K562 (cell line): ENCODE measurements around the gene ITGA11. TPM values are rescaled to one million over a fixed set of nuclear protein-coding genes. Genes with fewer than 3 reads are reported as not detected.

Experiments used
- ATAC-seq: fragments of 200-7000 bp; cut with Tn5 transposase; 3 replicates; pipeline ENCODE4 v1.9.1; 2020; ENCODE audit warnings: moderate library complexity
- BruUV-seq: library from RNA; stranded (reverse); fragments of 400-500 nt; replicated peaks from 2 replicates; lab custom pipeline; 2021; lab: Mats Ljungman, UMichigan
- CTCF ChIA-PET: fragments of 300-600 bp; formaldehyde crosslinking; extraction: SDS; loops from one replicate; lab custom pipeline; 2021; ENCODE audit warnings: low intra/inter-chr PET ratio; lab: Yijun Ruan, JAX
- POLR2A ChIA-PET: fragments of 300-600, 350-650 bp; sonication (Branson Sonifier 250); formaldehyde crosslinking; extraction: SDS; loops from one replicate; lab custom pipeline; 2021; ENCODE audit warnings: antibody characterized with exemption, inconsistent platforms; lab: Yijun Ruan, JAX
- DNase-seq, 4 experiments: peaks; one replicate each; pipeline versions ENCODE4 v3.0.0 to v3.0.0-alpha.2; 2011 to 2018; ENCODE audit warnings: low spot score in 3 of 4, mixed read lengths in 3 of 4; ENCODE audit errors: extremely low read depth in 1 of 4
- FAIRE-seq: peaks from 2 replicates; lab custom pipeline; 2011; peaks lifted over from hg19 to GRCh38; lab: Jason Lieb, UNC
- H2AFZ ChIP-seq: 2 replicates; pipeline ENCODE4 v1.6.0; 2011; ENCODE audit warnings: low read depth, low read length, control low read depth, inconsistent platforms
- H3K27ac ChIP-seq: fragments of 200-600 bp; 3 replicates; pipeline ENCODE4 v1.8.0; 2011; ENCODE audit warnings: low read depth, mild to moderate bottlenecking, control low read depth, inconsistent platforms, low read length, moderate library complexity, mixed read lengths; ENCODE audit errors: extremely low read depth
- H3K27me3 ChIP-seq, 2 experiments: fragments of 300-600 bp in 1 of 2; 2 replicates in 1 of 2; 3 replicates in 1 of 2; pipeline versions ENCODE4 v1.6.0 to v1.8.0; 2011; ENCODE audit warnings: inconsistent platforms in 2 of 2, low read length in 2 of 2, mild to moderate bottlenecking in 1 of 2, mixed read lengths in 1 of 2, moderate library complexity in 1 of 2; ENCODE audit not compliant: control insufficient read depth in 2 of 2, insufficient read depth in 2 of 2
- H3K36me3 ChIP-seq: fragments of 300-600 bp; 3 replicates; pipeline ENCODE4 v1.8.0; 2011; ENCODE audit warnings: mild to moderate bottlenecking, low read length, inconsistent platforms; ENCODE audit not compliant: control insufficient read depth, insufficient read depth
- H3K4me1 ChIP-seq, 2 experiments: fragments of 200-600 bp in 1 of 2; replicated peaks in 1 of 2; 2 replicates in 1 of 2; 3 replicates in 1 of 2; pipeline versions ENCODE4 v1.5.1 to v1.8.0; 2011; ENCODE audit warnings: inconsistent platforms in 2 of 2, low read length in 2 of 2, mild to moderate bottlenecking in 1 of 2, mixed read lengths in 1 of 2, moderate library complexity in 1 of 2; ENCODE audit not compliant: control insufficient read depth in 2 of 2, insufficient read depth in 2 of 2
- H3K4me2 ChIP-seq: 2 replicates; pipeline ENCODE4 v1.6.1; 2011; ENCODE audit warnings: low read length, control low read depth, inconsistent platforms, mixed read lengths; ENCODE audit not compliant: insufficient read depth
- H3K4me3 ChIP-seq: fragments of 200-600 bp; sonication (generic), shearing (Covaris generic); 2 replicates; pipeline ENCODE4 v1.5.1; 2016; ENCODE audit warnings: control low read depth, inconsistent platforms
- H3K79me2 ChIP-seq: fragments of 200-600 bp; 3 replicates; pipeline ENCODE4 v1.8.0; 2011; ENCODE audit warnings: low read length, inconsistent platforms; ENCODE audit not compliant: control insufficient read depth, insufficient read depth
- H3K9ac ChIP-seq, 2 experiments: 2 replicates each; pipeline versions ENCODE4 v1.6.0 to v1.6.1; 2011; ENCODE audit warnings: low read depth in 2 of 2, low read length in 2 of 2, control low read depth in 1 of 2, inconsistent platforms in 1 of 2, mild to moderate bottlenecking in 1 of 2, mixed read lengths in 1 of 2; ENCODE audit not compliant: insufficient read depth in 1 of 2
- H3K9me1 ChIP-seq: one replicate; pipeline ENCODE4 v1.6.0; 2011; ENCODE audit warnings: inconsistent platforms, mild to moderate bottlenecking, low read length, moderate library complexity; ENCODE audit not compliant: control insufficient read depth, insufficient read depth
- H3K9me3 ChIP-seq: replicated peaks from 2 replicates; pipeline ENCODE4 v1.5.1; 2011; ENCODE audit warnings: low read depth, low read length, inconsistent platforms; ENCODE audit not compliant: control insufficient read depth, insufficient read depth
- H4K20me1 ChIP-seq: replicated peaks from 2 replicates; pipeline ENCODE4 v1.6.1; 2011; ENCODE audit warnings: low read length, inconsistent platforms, mixed read lengths; ENCODE audit not compliant: control insufficient read depth, insufficient read depth
- EGR1 ChIP-seq: fragments of 450-650 bp; conservative IDR thresholded peaks from 2 replicates; pipeline ENCODE4 v1.6.1; 2017; ENCODE audit warnings: mild to moderate bottlenecking
- SAFB2 ChIP-seq: fragments of 200-400 bp; formaldehyde crosslinking; IDR thresholded peaks from 2 replicates; pipeline ENCODE4 v1.6.1; 2018; ENCODE audit warnings: borderline replicate concordance, low read length, low read depth, moderate library complexity; ENCODE audit not compliant: severe bottlenecking
- ZNF124 ChIP-seq: sonication (generic); formaldehyde crosslinking; IDR thresholded peaks from 2 replicates; pipeline ENCODE4 v1.8.1; 2022; ENCODE audit warnings: missing genetic modification reagents
- ZNF695 ChIP-seq: fragments of 450-650 bp; formaldehyde crosslinking; IDR thresholded peaks from 2 replicates; pipeline ENCODE4 v1.4.0; 2020; ENCODE audit warnings: mild to moderate bottlenecking, moderate library complexity
- WGBS: fragments of 100-300 bp; shearing (Covaris generic); methylation state at CpG from one replicate; pipeline ENCODE4 v1.1.6; 2016; ENCODE audit warnings: low coverage, mixed read lengths; ENCODE audit not compliant: insufficient coverage; ENCODE audit errors: missing lambda C conversion rate; 5-methylcytosine and 5-hydroxymethylcytosine counted together
- in situ Hi-C: fragments of 300-500 bp; cut with MboI; formaldehyde crosslinking; loops from 4 replicates; pipeline ENCODE4 v1.15.0; 2018; ENCODE audit warnings: inconsistent platforms, mixed read lengths
- intact Hi-C: fragments of 100-400 bp; cut with micrococcal nuclease; formaldehyde crosslinking; loops from 2 replicates; pipeline ENCODE4 v1.14.2; 2022
- polyA plus RNA-seq, 8 experiments: library from polyadenylated mRNA; depleted of rRNA in 4 of 8; stranded (reverse) in 5 of 8; unstranded in 3 of 8; fragments of >200 nt; fragmentation: Nextera tagmentation in 2 of 8; fragmentation: Illumina TruSeq in 1 of 8; extraction: Ambion mirVana in 2 of 8; extraction: Trizol in 1 of 8; gene quantifications; 2 replicates each; pipeline versions ENCODE4 v1.2.1 to v1.2.3, GENCODE V29; 2011 to 2014; ENCODE audit warnings: inconsistent platforms in 1 of 8, missing spikeins in 1 of 8
- total RNA-seq, 7 experiments: library from RNA; depleted of rRNA in 6 of 7; stranded (reverse); fragments of >200 nt in 6 of 7; fragmentation: Illumina TruSeq in 2 of 7; extraction: Trizol in 2 of 7; gene quantifications; 2 replicates each; pipeline versions ENCODE4 v1.2.1 to v1.2.3, GENCODE V29; 2011 to 2021; ENCODE audit warnings: low replicate concordance in 1 of 7
- TF ChIP-seq, protein P1 (sequence below), 2 experiments: fragments of 450-650 bp; IDR thresholded peaks; 2 replicates each; pipeline ENCODE4 v1.6.1; 2018; ENCODE audit warnings: mild to moderate bottlenecking in 2 of 2, low read depth in 1 of 2; ENCODE audit not compliant: partially characterized antibody in 2 of 2

The ITGA11 gene
- total and polyA plus RNA-seq, 9 of the 15 experiments (the other 6 are each of a cell fraction or from before 2014, with no cell fraction given) = 0.01 TPM; not detected in 8

DNA sequence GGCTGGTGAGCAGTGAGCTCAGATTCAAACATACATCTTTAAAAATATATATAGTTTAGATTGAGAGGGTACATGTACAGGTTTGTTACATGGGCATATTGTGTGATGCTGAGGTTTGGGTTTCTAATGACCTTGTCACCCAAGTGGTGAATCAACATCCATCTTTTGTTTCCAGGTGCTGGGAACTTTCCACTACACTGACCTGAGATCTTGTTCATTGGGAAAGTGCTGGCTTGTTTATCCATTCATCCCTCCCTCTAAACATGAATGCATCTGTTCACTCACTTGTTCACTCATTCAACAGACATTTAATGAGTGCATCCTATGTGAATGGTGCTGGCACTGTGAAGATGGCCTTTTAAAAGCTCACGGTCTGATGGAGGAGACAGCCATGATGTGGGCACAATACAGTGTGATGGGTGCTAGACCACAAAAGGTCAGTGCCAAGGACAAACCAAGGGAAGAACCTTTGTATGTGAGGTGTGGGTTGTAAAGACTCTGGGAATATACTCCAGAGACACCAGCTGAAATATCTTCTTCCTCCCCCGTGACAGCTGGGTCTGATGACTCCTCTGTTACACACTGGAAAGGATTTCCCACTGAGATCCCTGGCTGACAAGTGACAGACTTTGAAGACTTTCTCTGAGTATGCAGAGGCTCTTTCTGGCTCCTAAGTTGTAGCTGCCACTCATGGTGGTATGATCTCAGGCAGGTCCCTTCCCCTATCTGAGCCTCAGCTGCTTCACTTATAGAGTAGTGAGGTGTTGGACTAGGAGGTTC lies 16.2 kb upstream of the ITGA11 start:
- CTCF ChIA-PET = no interaction called here
- H3K9me3 ChIP-seq = no peaks in the 10 kb centered on the region
- H3K4me2 ChIP-seq = no peak overlapping the region
- no peaks in the 10 kb centered on the region for H4K20me1 ChIP-seq
- TF ChIP-seq SAFB2 = no peak
- TF ChIP-seq ZNF695 = no peak
- TF ChIP-seq EGR1 = no peak
- TF ChIP-seq, protein P1, sequence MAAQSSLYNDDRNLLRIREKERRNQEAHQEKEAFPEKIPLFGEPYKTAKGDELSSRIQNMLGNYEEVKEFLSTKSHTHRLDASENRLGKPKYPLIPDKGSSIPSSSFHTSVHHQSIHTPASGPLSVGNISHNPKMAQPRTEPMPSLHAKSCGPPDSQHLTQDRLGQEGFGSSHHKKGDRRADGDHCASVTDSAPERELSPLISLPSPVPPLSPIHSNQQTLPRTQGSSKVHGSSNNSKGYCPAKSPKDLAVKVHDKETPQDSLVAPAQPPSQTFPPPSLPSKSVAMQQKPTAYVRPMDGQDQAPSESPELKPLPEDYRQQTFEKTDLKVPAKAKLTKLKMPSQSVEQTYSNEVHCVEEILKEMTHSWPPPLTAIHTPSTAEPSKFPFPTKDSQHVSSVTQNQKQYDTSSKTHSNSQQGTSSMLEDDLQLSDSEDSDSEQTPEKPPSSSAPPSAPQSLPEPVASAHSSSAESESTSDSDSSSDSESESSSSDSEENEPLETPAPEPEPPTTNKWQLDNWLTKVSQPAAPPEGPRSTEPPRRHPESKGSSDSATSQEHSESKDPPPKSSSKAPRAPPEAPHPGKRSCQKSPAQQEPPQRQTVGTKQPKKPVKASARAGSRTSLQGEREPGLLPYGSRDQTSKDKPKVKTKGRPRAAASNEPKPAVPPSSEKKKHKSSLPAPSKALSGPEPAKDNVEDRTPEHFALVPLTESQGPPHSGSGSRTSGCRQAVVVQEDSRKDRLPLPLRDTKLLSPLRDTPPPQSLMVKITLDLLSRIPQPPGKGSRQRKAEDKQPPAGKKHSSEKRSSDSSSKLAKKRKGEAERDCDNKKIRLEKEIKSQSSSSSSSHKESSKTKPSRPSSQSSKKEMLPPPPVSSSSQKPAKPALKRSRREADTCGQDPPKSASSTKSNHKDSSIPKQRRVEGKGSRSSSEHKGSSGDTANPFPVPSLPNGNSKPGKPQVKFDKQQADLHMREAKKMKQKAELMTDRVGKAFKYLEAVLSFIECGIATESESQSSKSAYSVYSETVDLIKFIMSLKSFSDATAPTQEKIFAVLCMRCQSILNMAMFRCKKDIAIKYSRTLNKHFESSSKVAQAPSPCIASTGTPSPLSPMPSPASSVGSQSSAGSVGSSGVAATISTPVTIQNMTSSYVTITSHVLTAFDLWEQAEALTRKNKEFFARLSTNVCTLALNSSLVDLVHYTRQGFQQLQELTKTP (IDR thresholded peaks at IDR 0.05; ENCODE audit: low read depth in 1 of 2, partially characterized antibody in 2 of 2) = no peak
- TF ChIP-seq ZNF124 (CRISPR knock-in tag) = no peak
- TF ChIP-seq, all 486 proteins: peak for 0
- in situ Hi-C loops = no loop called here
- DNase-seq (no peak), ATAC-seq (no peak), FAIRE-seq (no peak)
- intact Hi-C loops = no loop called here
- Histone ChIP-seq H3K9me1 (no peaks in the 10 kb centered on the region), H3K4me1 (no peaks in the 10 kb centered on the region), H3K4me3 (no peak overlapping the region), H3K27me3 (peaks cover 0 to 6% of the 10 kb centered on the region in 2 experiments; a peak in 1 of 5 replicates), H3K36me3 (no peaks in the 10 kb centered on the region), H3K27ac (no peak overlapping the region), H2AFZ (no peak overlapping the region), H3K9ac (no peak overlapping the region), H3K79me2 (no peaks in the 10 kb centered on the region)
- 0% methylated on average over 2 of the region's 2 CpGs for WGBS
- POLR2A ChIA-PET = no interaction called here
- BruUV-seq = no TSS peak
